NCI-H2029 (cell line): Measurements from ENCODE around the gene TBL1XR1.

Experiments
- DNase-seq: peaks from one replicate; lab custom pipeline; 2025; lab: John Stamatoyannopoulos, UW

The TBL1XR1 gene

GRCh38 chr3:177107461-177108239 lies 89.6 kb downstream of the TBL1XR1 start:
- no peak for DNase-seq

DNA sequence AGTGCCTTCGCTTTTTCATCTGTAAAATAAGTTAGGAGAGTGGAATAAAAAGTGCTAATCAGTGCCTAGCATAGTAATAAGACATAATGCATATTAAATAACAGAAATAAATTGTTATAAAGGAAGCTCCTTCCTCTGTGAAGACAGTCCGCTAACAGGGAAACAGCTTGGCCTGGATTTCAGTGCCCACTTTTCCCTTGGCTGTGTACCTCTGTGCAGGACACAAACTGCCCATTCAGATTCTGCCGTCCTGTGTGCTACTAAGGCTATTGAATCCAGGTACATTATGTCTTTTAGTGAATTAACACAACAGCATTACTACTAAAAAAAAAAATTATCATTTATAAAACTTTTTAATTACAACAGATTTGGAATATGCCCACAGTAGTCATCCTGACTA lies 90.7 kb downstream of the TBL1XR1 start:
- no peak for DNase-seq

DNA sequence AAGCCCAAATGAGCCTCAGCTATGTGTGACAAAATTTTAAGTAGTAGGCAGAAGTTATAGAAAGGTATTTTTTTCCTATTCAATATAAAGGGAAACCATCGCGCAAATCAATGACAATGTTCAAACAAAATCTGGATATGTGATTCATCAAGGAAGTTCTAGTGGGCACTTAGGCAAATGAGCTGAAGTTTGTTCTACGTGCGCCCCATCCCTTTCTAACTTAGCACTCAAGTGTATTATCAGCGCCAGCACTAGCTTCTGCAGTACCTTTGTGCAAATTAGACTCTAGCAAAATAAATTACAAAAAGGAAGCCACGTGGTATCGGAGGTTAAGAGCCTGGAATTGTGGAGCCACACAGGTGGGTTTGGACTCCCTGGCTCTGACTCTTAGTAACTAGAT lies 91.1 kb downstream of the TBL1XR1 start:
- DNase-seq = no peak

- DNase-seq = no peak
Measured at GRCh38 chr3:177105623-177106022, 91.7 kb downstream of the TBL1XR1 start.

DNA sequence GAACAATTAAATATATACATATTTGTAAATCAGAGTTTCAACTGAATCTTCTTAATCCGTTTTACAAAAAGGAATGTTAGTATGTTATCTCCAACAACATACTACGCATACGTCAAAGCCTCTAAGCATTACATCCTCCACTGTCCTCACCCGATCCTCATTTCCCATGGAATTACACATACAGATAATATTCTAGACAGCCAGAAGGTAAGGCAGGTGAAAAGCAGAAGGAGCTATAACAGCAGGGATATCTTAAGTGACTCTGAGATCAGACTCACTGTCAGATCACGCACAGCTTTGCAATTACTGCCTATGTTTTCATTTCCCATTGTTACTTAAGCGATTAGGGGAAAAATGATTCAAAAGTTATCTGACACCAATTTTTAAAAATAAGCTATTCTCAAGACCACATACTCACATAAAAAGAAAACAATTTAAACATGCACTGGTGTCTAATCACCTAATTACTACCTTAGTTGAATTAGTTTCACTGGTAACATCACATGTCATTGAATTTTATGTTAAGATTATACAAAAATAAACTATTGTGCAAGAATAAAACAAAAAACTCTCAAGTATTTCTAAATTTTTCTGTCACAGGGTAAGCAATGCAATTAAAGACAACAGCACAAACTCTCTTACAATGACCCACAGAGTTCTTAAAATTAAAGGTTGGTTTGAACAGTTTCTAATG lies 92.8 kb downstream of the TBL1XR1 start:
- no peak for DNase-seq

DNA sequence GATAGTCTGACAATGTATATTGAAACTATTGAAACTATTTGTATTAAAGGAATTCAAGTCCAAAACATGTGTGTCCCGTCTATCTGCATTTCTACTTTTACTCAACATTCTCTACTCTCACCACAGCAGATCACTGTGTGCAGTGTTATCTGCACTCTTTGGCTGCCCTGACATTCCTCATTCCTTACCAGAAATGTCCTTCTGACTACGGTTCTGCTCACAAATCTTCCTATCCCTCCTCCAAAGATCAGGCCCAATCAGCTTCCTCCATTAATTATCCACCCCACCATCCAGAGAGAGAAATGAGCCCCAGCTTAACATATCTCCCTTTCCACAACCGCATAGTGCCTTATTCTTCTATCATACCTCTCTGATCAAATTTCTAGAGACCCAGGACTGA lies 94.7 kb downstream of the TBL1XR1 start:
- no peak for DNase-seq

DNA sequence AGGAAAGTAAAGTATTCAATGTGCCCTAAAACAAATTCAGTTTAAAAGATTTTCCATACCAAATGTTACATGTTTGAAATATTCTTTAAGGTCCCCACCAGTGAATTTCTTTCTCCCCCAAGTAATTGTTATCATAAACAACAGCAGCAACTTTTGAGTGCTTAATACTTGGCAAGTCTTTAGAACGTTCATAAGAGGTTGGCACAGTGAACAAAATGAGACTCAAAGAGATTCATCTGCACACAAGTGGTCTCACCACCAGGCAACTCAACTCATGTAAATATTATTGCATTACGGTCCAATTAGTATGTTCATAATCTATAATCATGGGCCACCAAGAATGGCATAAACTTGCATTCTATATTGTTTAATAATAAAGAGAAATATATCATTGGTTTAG lies 98.7 kb downstream of the TBL1XR1 start:
- DNase-seq = no peak

- DNase-seq = no peak
Measured at GRCh38 chr3:177096615-177097014, 100.7 kb downstream of the TBL1XR1 start.

DNA sequence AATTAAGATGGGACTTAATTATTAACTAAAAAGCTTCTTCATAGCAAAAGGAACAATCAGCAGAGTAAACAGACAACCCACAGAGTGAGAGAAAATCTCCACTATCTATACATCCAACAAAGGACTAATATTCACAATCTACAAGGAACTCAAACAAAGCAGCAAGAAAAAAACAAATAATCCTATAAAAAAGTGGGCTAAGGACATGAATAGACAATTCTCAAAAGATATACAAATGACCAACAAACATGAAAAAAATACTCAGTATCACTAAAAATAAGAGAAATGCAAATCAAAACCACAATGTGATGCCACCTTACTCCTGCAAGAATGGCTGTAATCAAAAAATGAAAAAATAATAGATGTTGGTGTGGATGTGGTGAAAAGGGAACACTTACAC lies 103.3 kb downstream of the TBL1XR1 start:
- DNase-seq = no peak

DNA sequence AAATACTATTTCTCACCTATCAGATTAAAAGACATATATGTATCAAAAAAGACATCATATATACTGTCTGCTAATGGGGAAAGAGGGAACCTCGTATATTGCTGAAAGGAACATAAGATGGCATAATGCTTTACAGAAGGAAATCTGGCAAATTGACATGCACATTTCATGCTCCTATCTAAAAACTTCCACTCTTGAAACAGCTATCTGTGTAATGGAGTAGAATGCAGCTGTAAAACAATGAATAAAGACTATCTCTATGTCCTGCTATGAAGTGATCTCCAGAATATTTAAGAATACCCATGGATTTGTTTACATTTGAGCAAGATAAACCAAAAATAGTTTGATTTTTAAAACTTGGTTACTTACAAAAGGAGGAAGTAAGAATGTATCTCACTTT lies 107.4 kb downstream of the TBL1XR1 start:
- DNase-seq = no peak

GRCh38 chr3:177089110-177089509 lies 108.2 kb downstream of the TBL1XR1 start:
- no peak for DNase-seq

- no peak for DNase-seq
Measured at GRCh38 chr3:177085794-177086193, 111.5 kb downstream of the TBL1XR1 start.

GRCh38 chr3:177084616-177085015 lies 112.7 kb downstream of the TBL1XR1 start:
- no peak for DNase-seq

GRCh38 chr3:177080122-177080521 lies 117.2 kb downstream of the TBL1XR1 start:
- no peak for DNase-seq

DNA sequence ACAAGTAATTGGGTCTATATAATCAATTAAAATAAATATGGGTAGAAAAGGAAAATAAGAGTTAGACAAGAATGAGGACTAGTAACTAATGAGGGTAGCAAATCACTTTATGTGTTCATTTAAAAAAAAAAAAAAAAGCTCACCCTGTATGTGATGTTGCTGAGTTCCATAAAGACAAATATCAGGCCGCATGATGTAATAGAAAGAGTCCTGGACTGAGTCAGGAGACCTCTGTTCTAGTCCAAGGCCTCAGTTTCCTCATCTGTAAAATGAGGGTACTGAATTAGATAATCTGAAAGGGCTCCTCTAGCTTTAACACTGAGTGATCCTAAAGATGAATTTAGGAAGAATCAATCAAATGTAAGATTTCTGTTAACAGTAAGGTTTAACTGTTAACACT lies 117.6 kb downstream of the TBL1XR1 start:
- no peak for DNase-seq

DNA sequence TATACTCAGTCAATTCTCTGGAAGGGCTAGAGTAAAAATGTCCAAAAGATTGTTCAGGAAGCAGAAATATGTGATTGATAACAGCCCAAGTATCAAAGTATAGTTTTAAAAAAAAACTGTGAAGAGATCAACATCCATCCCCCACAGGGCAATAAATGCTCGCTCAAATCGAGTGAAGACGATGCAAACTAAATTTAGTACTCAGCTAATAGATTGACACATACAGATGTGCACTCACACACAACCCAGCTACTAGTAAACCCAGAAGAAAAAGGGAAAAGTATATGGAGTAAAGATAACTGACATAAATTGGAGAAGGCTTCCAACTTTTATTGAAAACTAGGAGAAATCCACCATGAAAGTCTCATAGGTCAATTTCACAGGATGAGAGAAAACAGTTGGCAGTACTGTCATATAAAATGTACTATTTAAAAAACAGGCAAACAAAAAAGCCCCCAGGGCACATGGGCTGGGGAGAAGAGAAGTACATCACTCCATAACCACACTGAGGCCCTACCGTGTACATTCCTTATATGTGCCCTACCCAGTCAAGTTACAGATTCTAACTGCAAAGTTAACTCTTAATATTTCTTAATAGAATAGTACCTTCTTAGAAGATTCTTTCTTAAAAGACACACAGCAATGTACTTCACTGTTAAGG lies 125.7 kb downstream of the TBL1XR1 start:
- DNase-seq = no peak

DNA sequence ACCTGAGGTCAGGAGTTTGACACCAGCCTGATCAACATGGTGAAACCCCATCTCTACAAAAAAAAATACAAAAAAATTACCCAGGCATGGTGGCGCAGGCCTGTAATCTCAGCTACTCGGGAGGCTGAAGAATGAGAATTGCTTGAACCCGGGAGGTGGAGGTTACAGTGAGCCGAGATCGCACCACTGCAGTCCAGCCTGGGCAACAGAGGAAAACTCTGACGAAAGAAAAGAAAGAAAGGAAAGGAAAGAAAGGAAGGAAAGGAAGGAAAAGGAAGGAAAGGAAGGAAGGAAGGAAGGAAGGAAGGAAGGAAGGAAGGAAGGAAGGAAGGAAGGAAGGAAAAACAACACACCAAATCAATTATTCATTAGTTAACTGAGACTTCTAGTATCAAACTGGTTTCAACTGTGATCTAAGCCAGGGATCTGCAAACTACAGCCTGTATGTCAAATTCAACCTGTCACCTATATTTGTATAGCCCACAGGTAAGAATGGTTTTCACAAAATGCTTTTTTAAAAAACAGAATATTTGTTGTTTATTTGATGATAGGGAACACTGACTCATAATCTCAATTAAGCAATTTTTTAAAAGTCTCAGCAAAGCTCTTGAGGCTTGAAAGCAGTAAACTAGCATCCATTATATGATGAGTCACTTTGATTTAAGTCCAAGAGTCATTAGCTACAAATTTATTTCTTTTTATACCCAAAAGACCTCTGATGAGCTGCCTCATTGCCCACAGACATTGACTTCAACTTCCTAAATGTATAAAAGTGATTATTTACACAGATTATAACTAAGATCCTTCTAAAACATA lies 127.6 kb downstream of the TBL1XR1 start:
- DNase-seq = no peak

DNA sequence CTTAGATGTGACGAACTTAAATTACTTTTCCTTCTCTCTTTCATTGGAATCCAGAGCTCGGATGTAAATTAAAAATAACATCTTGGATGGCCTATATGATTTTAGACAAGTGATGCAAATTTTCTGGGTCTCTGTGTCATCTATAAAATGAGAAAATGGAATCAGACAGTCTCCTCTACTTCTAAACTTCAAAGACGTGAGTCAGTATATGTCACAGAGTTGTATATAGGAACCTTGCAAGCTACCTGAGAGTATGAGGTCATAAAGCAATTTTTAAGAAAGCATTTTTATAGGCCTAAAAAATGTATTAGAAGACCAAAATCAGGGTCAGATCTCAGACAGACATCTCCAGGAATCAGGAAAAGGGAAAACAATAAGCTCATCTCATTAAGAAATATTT lies 128.3 kb downstream of the TBL1XR1 start:
- no peak for DNase-seq

- no peak for DNase-seq
Measured at GRCh38 chr3:177066068-177066467, 131.2 kb downstream of the TBL1XR1 start.

DNA sequence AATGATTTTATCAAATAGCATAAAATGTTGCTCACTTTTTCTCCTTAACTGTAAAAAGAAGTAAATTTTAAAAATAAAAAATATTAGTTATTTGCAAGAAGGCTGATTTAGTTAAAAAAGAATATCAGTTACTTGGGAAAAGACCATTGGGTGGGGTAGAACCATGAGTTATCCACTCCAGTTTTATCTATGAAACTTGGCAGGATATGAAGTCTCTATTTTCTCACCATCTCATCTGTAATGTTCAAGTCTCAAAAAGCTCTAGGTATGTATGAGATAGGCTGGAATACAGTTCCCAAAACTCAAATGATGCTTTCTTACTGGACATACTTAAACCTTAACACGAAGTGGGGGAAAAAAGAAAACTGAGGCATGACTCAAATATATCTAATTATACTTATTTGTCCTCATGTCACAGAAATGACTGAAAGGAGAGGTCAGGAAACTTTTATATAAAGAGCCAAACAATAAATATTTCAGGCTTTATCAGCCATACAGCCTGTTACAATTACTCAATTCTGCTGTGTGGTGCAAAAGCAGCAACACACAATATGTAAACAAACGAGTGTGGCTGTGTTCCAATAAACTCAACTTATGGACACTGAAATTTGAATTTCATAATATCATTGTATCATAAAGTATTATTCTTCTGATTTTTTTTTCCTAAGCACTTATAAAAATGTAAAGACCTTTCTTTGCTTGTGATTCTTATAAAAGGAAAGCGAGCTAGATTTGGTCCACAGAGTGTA lies 131.8 kb downstream of the TBL1XR1 start:
- DNase-seq = no peak

DNA sequence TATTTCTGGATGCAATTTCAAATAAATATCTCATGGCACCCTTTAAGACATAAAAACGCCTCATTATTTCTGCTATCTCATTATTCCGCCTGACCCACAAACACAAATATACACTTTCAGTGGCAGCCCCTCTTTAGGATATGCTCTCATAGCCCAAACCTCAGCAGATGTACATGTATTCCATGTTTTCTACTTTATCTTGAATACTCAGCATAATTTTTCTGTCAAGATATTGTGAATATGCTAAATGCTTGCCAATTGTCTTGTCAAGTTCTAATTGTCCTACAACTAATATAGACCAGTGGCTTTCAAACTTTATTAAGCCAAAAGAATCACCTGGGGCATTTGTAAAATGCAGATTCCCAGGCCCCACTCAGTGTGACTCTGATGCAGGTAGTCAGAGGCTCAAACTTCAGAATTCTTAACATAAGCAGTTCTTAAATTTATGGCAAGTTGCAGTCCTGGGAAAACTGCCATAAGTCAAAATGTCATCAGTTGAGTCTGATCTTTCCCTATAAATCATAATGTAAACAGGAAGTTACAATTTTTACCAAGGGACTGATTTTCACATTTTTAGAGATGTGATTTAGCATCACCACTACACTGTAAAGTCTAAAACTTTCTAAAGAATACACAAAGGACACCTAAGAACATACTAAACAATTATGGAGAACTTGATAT lies 135.1 kb downstream of the TBL1XR1 start:
- DNase-seq = no peak
